Omental fat pad (tissue), 4 donors: ENCODE data around the gene BLACAT1. TPM values are rescaled to one million over a fixed set of nuclear protein-coding genes. Genes with fewer than 3 reads are reported as not detected.

ENCODE experiments used
- ATAC-seq: fragments of 150-250 bp; one replicate; pipeline ENCODE4 v1.9.1; 2016; ENCODE audit warnings: mild to moderate bottlenecking, moderate library complexity; ENCODE audit not compliant: low FRiP score
- DNase-seq: peaks from one replicate; pipeline ENCODE4 v3.0.0-alpha.2; 2019; ENCODE audit warnings: low spot score
- CTCF ChIP-seq, 3 donors: fragments of 450-650 bp; IDR thresholded peaks; one replicate each; pipeline ENCODE4 v1.5.1; 2016 to 2017; ENCODE audit warnings: antibody characterized with exemption in 3 of 3, mild to moderate bottlenecking in 3 of 3, moderate library complexity in 2 of 3
- total RNA-seq, 4 donors: library from RNA; depleted of rRNA; stranded (reverse); fragments of >200 nt; gene quantifications; one replicate each; pipeline ENCODE4 v1.1.0, GENCODE V29; 2016

Gene BLACAT1
- total RNA-seq, 4 donors from 2014 or later, result 0.36 to 0.65 TPM; not detected in 2

- no peak for TF ChIP-seq CTCF (IDR thresholded peaks at IDR 0.05)
- ATAC-seq, result no peak
- no peak for DNase-seq
Observed at GRCh38 chr1:205424901-205425600, 30.8 kb downstream of the BLACAT1 start.

GRCh38 chr1:205423814-205424399 is 31.9 kb downstream of the BLACAT1 start:
- no peak for TF ChIP-seq CTCF (IDR thresholded peaks at IDR 0.05)
- DNase-seq (no peak), ATAC-seq (no peak)

- ATAC-seq, result no peak
- DNase-seq, result no peak
- TF ChIP-seq CTCF (IDR thresholded peaks at IDR 0.05), result no peak
Observed at GRCh38 chr1:205422993-205423642, 32.7 kb downstream of the BLACAT1 start.

GRCh38 chr1:205421798-205422197 is 34.0 kb downstream of the BLACAT1 start, which contains the start of gene LEMD1:
Gene LEMD1 (minus strand): TSS chr1:205422056. CDS start chr1:205420536, 1,520 bp downstream.
- no peak for TF ChIP-seq CTCF (IDR thresholded peaks at IDR 0.05)
- no peak for ATAC-seq

GRCh38 chr1:205420938-205421337 is 34.9 kb downstream of the BLACAT1 start:
- ATAC-seq, result no peak
- no peak for TF ChIP-seq CTCF (IDR thresholded peaks at IDR 0.05)
- DNase-seq, result no peak

More at GRCh38 chr1:205421798-205422197, 34.0 kb downstream of the BLACAT1 start, which contains the start of gene LEMD1:
- no peak for DNase-seq

- ATAC-seq, result no peak
- TF ChIP-seq CTCF (IDR thresholded peaks at IDR 0.05), result no peak
Observed at GRCh38 chr1:205417870-205418635, 37.8 kb downstream of the BLACAT1 start.

More at GRCh38 chr1:205417870-205418635, 37.8 kb downstream of the BLACAT1 start:
- no peak for DNase-seq
